Panc1 (cell line): ENCODE data around the gene SIK3. TPM values are rescaled to one million over a fixed set of nuclear protein-coding genes. Genes with fewer than 3 reads are reported as not detected.

Experiments
- ATAC-seq: fragments of 200-7000 bp; cut with Tn5 transposase; 2 replicates; pipeline ENCODE4 v1.9.1; 2020; ENCODE audit warnings: mild to moderate bottlenecking, moderate library complexity
- BruUV-seq: library from RNA; stranded (reverse); fragments of 400-500 nt; replicated peaks from 2 replicates; lab custom pipeline; 2021; lab: Mats Ljungman, UMichigan
- CTCF ChIA-PET: fragments of 300-600 bp; sonication (Branson Sonifier 250); formaldehyde crosslinking; loops from one replicate; lab custom pipeline; 2022; ENCODE audit warnings: antibody characterized with exemption; lab: Charles Lee
- POLR2A ChIA-PET: fragments of 300-600 bp; sonication (Branson Sonifier 250); formaldehyde crosslinking; loops from one replicate; lab custom pipeline; 2022; ENCODE audit warnings: antibody characterized with exemption; lab: Charles Lee
- DNase-seq: peaks from one replicate; pipeline ENCODE4 v3.0.0-alpha.2; 2010; ENCODE audit warnings: low read depth, low spot score
- H3K27ac ChIP-seq: 2 replicates; pipeline ENCODE4 v1.5.1; 2011; ENCODE audit warnings: mild to moderate bottlenecking, low read length, inconsistent platforms
- H3K27me3 ChIP-seq: fragments of 200-500 bp; sonication (Bioruptor generic); 2 replicates; pipeline ENCODE4 v1.6.0; 2014; ENCODE audit warnings: low read length, inconsistent platforms; ENCODE audit not compliant: control insufficient read depth, insufficient read depth
- H3K36me3 ChIP-seq: fragments of 200-500 bp; sonication (Bioruptor generic); 2 replicates; pipeline ENCODE4 v1.5.1; 2014; ENCODE audit warnings: inconsistent platforms, mild to moderate bottlenecking, low read length, moderate library complexity; ENCODE audit not compliant: control insufficient read depth, insufficient read depth
- H3K4me1 ChIP-seq: 2 replicates; pipeline ENCODE4 v1.5.1; 2011; ENCODE audit warnings: inconsistent platforms, mild to moderate bottlenecking, low read length, moderate library complexity; ENCODE audit not compliant: control insufficient read depth, insufficient read depth
- H3K4me3 ChIP-seq, 2 experiments: 2 replicates each; pipeline ENCODE4 v1.5.1; 2011 to 2012; ENCODE audit warnings: low read depth in 2 of 2, low read length in 2 of 2, mild to moderate bottlenecking in 2 of 2, inconsistent platforms in 1 of 2, moderate library complexity in 1 of 2
- H3K9me3 ChIP-seq: fragments of 200-500 bp; sonication (Bioruptor generic); 2 replicates; pipeline ENCODE4 v1.5.1; 2014; ENCODE audit warnings: low read depth, mild to moderate bottlenecking, inconsistent platforms, low read length, moderate library complexity; ENCODE audit not compliant: control insufficient read depth, insufficient read depth
- CTCF ChIP-seq: fragments of 450-650 bp; IDR thresholded peaks from 2 replicates; pipeline ENCODE4 v1.5.1; 2017; ENCODE audit warnings: mild to moderate bottlenecking
- POLR2AphosphoS5 ChIP-seq: IDR thresholded peaks from 2 replicates; pipeline ENCODE4 v1.6.1; 2012; ENCODE audit warnings: mild to moderate bottlenecking, low read depth, low read length, moderate library complexity
- REST ChIP-seq, 2 experiments: IDR thresholded peaks; 2 replicates each; pipeline ENCODE4 v1.6.1; 2011 to 2012; ENCODE audit warnings: low read depth in 2 of 2, control low read depth in 1 of 2, low read length in 1 of 2, mild to moderate bottlenecking in 1 of 2, moderate library complexity in 1 of 2; ENCODE audit not compliant: insufficient read depth in 1 of 2
- SIN3A ChIP-seq: IDR thresholded peaks from 2 replicates; pipeline ENCODE4 v1.6.1; 2012; ENCODE audit warnings: low read depth, mild to moderate bottlenecking, low read length, moderate library complexity, borderline replicate concordance; ENCODE audit not compliant: insufficient read depth
- TCF7L2 ChIP-seq: IDR thresholded peaks from 2 replicates; pipeline ENCODE4 v1.6.1; 2011; ENCODE audit warnings: mild to moderate bottlenecking, low read depth, low read length, inconsistent platforms
- in situ Hi-C: cut with HindIII; loops from 2 replicates; pipeline ENCODE4 v1.10.0; 2016; ENCODE audit warnings: low sequenced_read_pairs, low pct_unique_long_range_greater_than_20kb
- intact Hi-C: fragments of 100-400 bp; cut with micrococcal nuclease; formaldehyde crosslinking; loops from one replicate; pipeline ENCODE4 v1.10.0; 2022; ENCODE audit not compliant: unreplicated experiment
- total RNA-seq: library from RNA; stranded (reverse); gene quantifications from one replicate; pipeline ENCODE4 v1.2.1, GENCODE V29; 2021; ENCODE audit not compliant: unreplicated experiment

SIK3 gene
- total RNA-seq, 1 experiment from 2014 or later: 39.7 TPM

- BruUV-seq: no TSS peak
- Histone ChIP-seq H3K27me3 (no peaks in the 10 kb centered on the region), H3K4me3 (no peak overlapping the region), H3K4me1 (peaks cover 5% of the 10 kb centered on the region; the same call in 1 of the 2 replicates), H3K36me3 (0 out of 2 replicates have a peak, but pooled peaks cover 2% of the 10 kb centered on the region), H3K27ac (no peak overlapping the region), H3K9me3 (no peaks in the 10 kb centered on the region)
- in situ Hi-C loops (no loop called here), intact Hi-C loops (no loop called here)
- no peak for TF ChIP-seq TCF7L2
- TF ChIP-seq SIN3A: no peak
- TF ChIP-seq CTCF: no peak
- no peak for TF ChIP-seq POLR2AphosphoS5
- no peak for TF ChIP-seq REST (IDR thresholded peaks at IDR 0.05; ENCODE audit: insufficient read depth in 1 of 2, low read depth in 2 of 2, low read length in 1 of 2)
- ATAC-seq: no peak
- CTCF ChIA-PET: interaction anchor here (0.7 kb wide), 1 partner anchor 329 kb away, joined by 5 read pairs; no protein-coding TSS in a partner anchor
- POLR2A ChIA-PET: no interaction called here
- DNase-seq: no peak
These were observed 187.4 kb downstream of the SIK3 start for GRCh38 chr11:116910847-116911246.

GRCh38 chr11:116910378-116910777 lies 187.8 kb downstream of the SIK3 start:
- Histone ChIP-seq H3K27me3 (no peaks in the 10 kb centered on the region), H3K36me3 (0 out of 2 replicates have a peak, but pooled peaks cover 2% of the 10 kb centered on the region), H3K4me3 (no peak overlapping the region), H3K27ac (no peak overlapping the region), H3K4me1 (peaks cover 5% of the 10 kb centered on the region; the same call in 1 of the 2 replicates), H3K9me3 (no peaks in the 10 kb centered on the region)
- ChIA-PET CTCF (interaction anchor here (0.7 kb wide), 1 partner anchor 330 kb away, joined by 5 read pairs; no protein-coding TSS in a partner anchor), POLR2A (no interaction called here)
- TF ChIP-seq SIN3A: no peak
- no peak for TF ChIP-seq REST (IDR thresholded peaks at IDR 0.05; ENCODE audit: insufficient read depth in 1 of 2, low read depth in 2 of 2, low read length in 1 of 2)
- no peak for TF ChIP-seq CTCF
- TF ChIP-seq POLR2AphosphoS5: no peak
- no peak for TF ChIP-seq TCF7L2
- in situ Hi-C loops: no loop called here
- DNase-seq: no peak
- no TSS peak for BruUV-seq
- no peak for ATAC-seq
- intact Hi-C loops: no loop called here
